GM19025 (cell line): Measurements from ENCODE around the gene ISG15.
A peak's percentile ranks its signal among the peaks of the same experiment; 100 is the strongest.
"Not testable (repeated sequence)": the region's sequence is repeated elsewhere in the genome, so short reads cannot be mapped to it uniquely, and the experiment has no call there.

Experiments used
- ATAC-seq: cut with Tn5 transposase; IDR thresholded peaks from one replicate; pipeline ENCODE4 v1.9.1; 2021; ENCODE audit warnings: mild to moderate bottlenecking, low read depth, moderate library complexity; ENCODE audit not compliant: unreplicated experiment

The ISG15 gene

DNA sequence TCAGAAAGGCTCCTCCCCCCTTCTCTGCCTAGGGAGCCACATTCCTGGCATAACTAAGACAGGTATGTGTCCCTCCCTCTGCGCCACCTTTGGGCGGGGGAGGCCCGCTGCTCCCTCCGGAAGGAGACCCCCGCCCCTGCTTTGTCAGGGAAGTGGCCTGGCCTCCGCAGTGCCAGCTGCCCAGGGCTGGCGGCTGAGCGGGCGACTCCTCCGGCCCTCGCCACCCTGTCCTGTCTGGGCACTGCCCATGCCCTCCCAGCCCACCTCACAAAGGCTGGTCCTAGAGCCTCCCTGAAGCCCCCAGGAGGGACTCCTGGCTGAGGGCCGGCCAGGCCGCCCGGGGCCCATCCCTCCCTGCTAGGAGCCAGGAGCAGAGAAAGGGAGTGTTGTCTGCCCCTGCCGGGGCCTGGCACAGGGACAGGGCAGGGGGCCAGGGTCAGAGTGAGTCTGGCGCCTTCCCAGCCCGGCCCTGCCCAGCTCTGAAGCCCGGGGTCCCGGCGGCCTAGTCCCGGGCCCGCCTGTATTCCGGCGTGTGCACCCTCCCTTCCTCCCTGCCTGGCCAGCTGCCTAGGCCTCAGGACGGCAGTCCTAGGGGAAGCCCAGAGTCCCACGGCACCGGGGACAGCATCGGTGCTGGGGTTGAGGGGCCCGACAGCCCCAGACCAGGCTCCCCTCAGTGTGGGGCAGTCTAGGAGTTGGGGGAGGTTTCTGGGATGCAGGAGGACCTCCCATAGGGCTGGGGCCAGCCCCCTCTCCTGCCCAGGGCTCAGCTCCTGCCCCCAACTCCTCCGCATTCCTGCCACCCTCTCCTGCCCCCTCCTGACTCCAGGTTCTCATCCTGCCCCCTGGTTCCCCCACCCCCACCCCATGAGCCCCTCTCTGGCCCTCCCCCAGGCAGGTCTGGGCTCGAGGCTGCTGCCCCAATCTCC is 11.7 kb downstream of the ISG15 start:
- ATAC-seq, result no peak

DNA sequence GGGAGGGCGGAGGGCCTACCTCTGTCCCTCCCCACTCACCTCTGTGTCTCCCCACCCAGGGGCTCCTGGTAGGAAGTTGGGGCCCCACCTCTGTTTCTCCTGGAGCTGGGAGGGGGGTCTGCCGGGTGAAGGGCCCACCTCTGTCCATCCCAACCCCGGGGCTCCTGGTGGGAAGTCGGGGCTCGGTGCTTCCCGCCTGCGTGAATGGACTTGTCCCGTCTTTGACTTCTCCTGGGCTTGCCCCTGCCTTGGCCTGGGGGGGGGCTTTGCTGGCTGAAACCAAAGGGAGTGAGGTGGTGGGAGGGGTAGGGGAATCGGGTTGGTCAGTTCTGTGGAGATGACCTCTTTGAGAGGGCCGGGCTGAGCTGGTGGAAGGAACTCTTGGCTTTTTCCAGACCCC is 12.4 kb downstream of the ISG15 start:
- no peak for ATAC-seq

DNA sequence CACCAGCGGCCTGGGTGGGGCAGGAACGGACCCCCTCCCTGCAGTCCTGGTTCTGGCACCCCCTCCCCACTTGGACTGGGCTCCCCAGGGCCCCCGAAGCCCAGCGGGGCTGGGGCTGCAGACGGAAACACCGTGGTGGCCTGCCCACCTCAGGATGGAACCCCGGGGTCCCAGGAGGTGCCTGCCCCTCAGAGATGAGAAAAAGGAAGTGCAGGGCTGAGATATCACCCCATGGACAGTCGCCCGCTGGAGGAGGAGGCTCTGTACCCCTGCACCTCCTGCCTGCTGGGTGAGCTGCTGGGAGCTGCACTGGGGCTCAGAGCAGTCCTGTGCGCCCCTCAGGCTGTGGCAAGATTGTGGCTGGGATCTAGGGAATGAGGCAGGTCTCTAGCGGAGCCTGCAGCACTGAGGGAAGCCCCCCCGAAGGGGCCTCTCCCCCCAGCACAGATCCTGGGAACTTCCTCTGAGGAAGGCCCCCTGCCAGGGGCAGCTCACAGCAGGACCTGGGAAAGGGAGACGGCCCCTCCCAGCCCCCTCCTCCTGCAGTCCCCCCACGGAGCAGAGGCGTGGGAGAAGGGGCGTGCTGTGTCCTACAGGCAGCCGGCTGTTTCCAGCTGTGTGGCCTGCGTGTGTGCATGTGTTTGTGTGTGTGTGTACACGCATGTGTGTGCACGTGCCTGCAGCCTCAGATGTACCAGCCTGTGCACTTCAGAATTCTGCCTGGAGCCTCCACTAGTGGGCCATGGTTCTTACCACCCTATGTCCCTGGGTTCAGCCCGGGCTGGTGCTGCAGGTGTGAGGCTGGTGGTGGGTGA is 13.5 kb downstream of the ISG15 start:
- ATAC-seq, result no peak

DNA sequence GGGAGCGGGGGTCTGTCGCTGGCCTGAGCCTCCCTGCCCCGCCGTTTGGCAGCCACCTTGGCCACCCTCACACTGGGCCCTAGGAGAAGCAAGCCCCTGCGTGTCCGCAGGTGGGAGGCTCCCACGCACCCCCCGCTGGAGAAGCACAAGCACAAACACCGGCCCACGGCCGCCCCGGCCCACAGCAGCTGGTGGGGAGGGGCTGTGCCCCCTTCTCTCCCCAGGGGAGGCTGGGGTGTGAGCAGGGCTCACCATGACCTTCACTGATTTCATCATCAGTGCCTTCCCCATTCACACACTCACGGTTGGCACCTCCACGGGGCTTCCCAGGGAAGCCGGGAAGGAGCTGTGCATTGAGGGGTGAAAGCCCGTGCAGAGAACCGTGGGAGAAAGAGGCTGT is 14.5 kb downstream of the ISG15 start:
- ATAC-seq, result no peak

DNA sequence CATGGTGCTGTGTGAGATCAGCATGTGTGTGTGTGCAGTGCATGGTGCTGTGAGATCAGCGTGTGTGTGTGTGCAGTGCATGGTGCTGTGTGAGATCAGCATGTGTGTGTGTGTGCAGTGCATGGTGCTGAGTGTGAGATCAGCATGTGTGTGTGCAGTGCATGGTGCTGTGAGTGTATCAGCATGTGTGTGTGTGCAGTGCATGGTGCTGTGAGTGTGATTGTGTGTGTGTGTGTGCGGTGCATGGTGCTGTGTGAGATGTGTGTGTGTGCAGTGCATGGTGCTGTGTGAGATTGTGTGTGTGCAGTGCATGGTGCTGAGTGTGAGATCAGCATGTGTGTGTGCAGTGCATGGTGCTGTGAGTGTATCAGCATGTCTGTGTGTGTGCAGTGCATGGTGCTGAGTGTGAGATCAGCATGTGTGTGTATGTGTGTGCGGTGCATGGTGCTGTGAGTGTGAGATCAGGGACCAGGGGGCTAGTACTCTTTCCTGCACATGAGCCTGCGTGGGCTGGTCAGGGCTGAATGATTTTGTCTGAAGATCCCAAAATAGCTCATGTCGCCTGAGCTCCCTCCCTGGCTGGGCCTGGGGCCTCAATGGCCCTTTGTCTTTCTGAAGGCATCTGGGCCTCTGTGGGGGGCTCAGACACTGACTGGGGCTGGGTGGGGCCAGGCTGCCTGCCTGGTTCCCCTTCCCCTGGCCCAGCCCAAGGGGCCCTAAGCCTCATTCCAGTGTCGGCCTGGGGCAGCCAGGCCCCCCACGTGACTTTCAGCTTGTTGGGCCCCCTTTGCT is 17.8 kb downstream of the ISG15 start:
- ATAC-seq, result not testable (repeated sequence)

DNA sequence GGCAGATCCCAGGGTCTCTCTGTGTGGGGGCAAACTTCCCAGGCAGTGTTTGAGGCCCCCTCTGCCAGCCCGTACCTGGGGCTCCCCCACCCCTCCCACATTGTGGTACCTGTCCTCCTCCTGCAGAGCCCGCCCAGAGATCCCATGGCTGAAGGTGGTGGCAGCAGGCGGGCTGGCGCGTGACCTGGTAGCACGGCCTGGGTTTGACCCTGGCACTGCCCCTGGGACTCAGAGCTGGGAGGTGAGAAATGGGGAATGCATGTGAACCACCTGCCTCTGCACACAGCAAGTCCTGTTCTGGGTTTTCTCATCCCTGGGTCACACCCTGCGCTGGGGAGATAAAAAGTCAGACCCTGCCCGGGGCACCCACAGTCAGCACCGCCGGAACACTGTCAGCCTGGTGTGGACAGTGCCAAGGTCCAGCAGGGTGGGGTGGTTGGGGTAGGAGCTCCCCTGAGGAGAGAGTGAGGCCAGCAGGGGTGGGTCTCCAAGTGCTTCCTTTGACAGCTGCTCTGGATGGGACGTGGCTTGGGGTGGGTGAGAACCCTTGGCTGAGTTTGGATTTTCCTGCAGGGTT is 18.4 kb downstream of the ISG15 start:
- ATAC-seq, result no peak

DNA sequence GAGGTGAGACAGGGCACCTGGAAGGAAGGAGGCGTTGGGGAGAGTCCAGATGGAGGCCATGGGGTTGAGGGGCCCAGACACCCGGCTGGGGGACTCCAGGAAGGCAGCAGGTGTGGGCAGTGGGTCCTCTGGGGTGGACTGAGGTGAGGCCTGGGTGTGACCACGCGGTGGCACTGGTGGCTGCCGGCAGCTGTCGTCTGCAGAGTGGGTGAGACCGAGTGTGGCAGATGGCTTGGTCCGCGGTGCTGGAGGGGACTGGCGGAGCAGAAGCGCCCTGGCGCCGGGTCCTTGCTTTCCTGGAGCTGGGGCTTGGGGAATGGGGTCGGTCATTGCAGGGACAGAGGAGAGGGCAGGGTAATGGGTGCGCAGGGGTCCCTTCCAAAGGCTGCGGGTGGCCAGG is 19.1 kb downstream of the ISG15 start:
- ATAC-seq, result no peak

DNA sequence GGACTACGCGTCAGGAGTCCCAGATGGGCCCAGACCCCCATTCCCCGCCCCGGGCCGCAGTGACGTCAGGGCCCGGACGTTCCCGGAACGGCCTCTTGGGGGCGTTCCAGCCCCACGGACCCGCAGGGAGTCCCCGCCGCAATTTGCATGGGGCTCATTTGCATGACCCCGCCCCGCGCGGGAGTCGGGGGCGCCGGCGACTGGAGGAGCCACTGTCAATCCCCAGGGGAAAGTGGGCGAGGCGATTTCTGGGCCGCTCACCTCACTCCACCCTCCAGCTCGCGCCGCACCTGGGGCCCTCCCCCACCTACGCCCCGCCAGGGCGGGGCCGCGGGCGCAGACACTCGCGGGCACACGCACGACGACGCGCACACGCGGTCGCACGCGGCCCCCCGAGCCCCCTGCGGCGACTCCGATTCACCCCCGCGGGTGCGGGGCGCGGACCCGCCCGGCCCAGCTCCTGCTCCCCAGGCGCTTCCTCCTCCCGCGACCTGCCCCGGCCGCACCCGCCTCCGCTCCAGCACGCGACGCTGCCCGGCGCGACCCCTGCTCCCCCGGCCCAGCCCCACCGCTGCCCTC is 19.8 kb downstream of the ISG15 start:
- ATAC-seq, result peak; percentile 85

DNA sequence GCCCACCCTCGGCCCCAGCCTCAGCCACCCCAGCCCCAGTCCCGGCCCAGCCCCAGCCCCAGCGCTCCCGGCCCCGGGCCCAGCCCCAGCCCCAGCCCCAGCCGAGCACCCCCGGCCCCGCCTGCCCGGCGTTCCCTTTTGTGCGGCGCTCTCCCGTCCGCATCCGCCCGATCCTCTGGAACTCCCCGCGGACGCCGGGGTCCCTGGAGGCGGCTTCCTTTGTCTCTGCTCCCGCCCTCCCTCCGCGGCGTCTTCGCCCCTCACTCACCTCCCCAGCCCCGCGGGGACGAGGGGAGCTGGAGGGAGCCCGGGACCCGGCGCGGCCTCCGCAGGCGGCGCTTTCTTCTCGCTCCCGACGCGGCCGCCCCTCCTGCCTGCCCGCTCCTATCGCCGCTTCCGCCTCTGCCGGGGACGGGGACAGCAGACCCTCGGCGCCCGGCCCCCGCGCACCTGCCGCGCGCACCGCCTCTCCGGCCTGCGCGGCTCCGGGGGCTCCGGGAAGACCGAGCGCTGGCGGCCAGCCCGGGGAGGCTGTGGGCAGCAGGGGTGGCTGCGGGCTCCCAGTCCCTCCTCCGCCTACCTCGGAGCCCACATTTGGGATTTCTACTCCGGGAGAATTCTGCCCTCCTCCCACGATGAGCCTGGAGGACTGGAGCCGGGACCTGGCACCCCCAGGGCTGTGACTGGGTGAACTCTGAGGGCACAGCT is 20.6 kb downstream of the ISG15 start:
- no peak for ATAC-seq

DNA sequence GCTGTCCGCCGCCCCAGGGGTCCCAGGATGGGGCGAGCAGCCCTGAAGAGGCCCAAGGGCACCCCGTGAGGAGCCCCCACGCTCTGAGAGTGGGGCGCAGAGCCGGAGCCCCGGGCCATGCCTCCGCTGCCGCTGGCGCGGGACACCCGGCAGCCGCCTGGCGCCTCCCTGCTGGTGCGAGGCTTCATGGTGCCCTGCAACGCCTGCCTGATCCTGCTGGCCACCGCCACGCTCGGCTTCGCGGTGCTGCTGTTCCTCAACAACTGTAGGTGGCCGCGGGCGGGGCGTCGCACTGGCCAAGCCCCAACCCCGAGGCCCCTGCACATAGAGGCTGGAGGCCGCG is 21.1 kb downstream of the ISG15 start:
- ATAC-seq, result no peak

DNA sequence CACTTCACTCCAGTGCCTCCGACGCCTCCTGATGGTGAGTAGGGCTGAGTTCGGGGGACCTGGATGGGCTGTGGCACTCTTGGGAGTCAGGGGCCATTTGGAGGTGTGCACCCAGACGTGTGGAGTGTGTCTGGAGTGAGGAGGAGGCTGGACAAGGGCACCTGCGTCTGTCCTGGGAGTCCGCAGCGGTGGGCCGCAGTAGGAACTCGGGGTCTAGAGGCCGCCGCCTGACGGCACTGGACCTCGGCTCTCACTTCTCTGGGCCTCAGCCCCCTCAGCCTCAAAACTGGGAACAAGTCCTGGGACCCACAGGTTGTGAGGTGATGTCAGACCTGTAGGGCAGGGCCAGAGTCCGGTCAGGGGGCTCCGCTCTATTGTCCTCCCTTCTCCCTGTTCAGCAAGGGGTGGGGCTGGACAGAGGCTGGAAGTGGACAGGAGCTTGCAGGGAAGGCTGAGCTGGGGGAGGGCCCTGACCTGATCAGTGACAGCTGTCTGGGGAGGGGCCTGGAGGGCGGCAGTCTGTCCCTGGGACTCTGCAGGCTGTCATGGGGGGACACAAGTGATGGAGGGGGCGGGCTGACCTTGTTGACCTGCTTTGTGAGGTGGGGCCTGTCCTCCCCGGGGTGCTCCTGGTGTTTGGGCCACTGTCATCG is 22.1 kb downstream of the ISG15 start:
- ATAC-seq, result no peak

DNA sequence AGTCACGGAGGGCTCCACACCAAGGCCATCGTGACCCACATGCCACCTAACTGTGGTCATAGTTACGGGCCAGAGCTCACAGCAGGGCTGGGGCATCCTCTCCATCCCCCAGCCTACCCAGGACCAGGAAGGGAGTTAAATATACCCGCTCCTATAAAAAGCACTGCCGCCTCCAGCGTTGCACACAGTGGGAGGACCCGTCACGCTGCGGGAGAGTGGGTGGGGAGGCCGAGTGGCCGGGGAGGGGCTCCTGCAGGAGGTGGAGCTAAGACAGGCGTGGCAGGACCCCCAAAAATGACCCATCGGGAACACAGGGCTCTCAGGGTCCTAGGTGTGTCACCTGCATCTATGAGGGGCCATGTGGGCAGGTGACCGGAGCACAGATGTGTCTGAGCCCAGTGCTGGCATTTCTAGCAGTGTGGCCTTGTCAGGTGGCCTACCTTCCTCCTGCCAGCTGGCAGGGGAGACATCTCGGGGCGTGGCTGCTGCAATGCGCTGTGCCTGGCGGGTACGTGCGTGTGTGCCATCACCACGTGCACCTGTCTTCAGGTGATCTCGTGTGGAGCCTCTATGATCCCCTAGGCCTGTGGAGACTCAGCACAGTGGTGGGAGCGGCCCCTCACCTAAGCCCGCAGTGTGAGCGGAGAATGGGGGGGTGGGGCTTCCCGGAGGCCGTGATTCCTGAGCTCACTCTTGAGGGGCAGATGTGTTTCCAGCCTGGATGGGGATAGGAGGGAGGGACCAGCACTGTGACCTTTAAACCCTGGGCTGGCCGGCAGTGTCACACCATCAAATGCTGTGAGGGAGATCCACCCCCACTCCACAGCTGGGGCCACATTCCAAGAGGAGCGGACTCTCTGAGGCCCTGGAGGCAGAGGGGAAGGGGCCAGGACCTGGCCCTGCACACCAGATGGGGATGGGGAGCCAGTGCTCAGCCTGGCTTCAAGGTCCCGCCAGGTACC is 24.4 kb downstream of the ISG15 start:
- ATAC-seq, result no peak

DNA sequence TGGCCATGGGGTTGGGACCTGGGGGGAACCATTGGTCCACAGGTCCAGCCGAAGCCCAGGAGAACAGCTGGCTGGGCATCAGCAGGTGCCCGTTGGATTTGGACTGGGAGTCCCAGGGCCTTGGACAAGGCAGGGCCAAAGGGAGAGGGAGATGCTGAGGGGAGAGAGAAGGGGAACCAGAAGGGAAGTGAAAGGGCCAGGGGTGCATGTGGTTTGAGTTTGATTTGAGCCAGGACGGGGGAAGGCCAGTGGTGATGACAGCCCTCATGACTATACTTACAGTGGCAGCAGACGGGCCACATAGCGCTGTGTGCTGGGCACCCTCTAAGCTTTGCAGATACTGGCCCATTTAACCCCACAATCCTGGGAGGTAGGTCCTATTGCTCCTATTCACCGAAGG is 25.4 kb downstream of the ISG15 start:
- peak; percentile 57 for ATAC-seq

DNA sequence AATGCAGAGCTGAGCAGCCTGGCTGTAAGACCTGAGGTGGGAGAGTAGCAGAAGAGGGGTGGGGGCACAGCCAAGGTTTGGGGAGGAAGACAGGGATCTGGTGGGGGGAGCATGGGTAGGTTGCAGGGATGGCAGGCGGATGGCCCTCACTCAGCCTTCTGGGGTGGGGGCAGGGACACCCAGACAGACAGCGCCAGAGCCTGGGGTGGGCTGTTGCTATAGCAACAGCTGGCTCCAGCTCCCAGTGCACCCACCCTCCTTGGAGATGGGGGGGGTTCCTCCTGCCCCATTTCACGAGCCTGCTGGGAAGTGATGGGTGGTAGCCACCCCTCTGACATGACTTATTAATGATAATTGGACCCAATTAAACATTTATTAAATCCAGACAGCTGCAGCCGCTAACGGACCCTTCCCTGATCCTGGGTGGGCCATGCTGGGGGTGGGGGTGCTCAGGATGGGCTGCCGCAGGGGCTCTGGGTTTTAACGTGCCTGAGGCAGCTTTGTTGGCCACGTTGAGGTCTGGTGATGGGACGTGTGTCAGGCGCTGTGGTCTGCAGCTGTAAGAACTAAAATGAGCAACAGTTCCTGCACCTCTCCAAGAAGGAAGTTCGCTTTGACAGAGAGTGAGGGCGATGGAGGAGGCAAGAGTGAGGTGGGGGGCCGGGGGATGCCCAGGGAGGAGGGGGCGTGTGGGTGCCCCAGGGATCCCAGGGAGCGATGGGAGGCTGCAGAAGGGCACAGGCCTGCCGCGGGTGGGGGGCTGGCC is 26.0 kb downstream of the ISG15 start:
- ATAC-seq, result no peak

DNA sequence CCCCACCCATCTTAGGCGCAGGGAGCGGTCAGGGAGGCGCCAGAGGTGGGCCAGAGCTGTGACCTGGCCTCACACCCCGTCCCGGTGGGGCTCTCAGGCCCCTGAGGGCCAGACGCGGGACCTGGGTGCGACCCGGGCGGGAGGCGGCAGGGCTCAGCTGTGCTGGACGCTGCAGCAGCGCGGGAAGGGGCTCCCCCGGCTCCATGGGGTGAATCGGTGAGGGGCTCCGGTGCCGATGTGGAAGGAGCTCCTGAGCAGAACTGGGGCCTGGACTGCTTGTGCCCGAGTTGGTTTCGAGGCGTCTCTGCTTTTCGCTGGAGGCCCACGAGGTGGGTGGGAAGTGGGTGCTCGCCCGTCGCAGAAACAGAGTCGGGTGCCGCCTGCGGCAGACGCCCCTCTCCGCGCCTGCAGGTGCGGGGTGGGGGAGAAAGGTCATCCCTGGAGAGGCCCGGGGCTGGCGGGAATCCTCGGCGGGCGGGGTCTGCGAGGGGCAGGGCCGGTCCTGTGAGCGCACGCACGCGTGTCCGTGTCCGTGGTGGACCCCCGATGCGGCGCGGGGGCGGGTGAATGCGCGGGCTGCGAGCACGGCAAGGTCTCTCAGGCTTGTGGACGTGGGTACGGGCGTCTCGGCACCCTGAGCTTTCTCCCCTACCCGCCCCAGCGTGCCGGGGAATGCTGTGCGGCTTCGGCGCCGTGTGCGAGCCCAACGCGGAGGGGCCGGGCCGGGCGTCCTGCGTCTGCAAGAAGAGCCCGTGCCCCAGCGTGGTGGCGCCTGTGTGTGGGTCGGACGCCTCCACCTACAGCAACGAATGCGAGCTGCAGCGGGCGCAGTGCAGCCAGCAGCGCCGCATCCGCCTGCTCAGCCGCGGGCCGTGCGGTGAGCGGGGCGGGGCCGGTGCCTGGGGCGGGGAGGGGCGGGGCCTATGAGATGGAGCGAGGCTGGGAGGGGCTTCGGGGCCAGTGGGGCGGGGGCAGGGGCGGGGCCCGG is 27.0 kb downstream of the ISG15 start:
- no peak for ATAC-seq

DNA sequence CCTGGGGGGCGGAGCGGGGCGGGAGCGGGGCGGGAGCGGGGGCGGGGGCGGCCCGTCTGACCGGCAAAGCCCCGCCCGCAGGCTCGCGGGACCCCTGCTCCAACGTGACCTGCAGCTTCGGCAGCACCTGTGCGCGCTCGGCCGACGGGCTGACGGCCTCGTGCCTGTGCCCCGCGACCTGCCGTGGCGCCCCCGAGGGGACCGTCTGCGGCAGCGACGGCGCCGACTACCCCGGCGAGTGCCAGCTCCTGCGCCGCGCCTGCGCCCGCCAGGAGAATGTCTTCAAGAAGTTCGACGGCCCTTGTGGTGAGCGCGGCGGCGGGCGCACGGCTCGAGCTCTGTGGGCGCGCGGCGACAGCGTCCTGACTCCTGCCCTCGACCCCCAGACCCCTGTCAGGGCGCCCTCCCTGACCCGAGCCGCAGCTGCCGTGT is 27.8 kb downstream of the ISG15 start:
- ATAC-seq, result no peak
